Dedifferentiated amniotic fluid mesenchymal stem cell (primary cell): ENCODE results near the gene CCDC34.
"Not testable (repeated sequence)": the region's sequence is repeated elsewhere in the genome, so short reads cannot be mapped to it uniquely, and the experiment has no call there.

ENCODE experiments used
- DNase-seq: peaks from one replicate; pipeline ENCODE4 v3.0.0-alpha.2; 2016; ENCODE audit errors: extremely low spot score

The CCDC34 gene

GRCh38 chr11:27361649-27362431 lies 1.2 kb downstream of the CCDC34 start:
- DNase-seq: no peak

- no peak for DNase-seq
Observed at GRCh38 chr11:27358296-27358695, 4.7 kb downstream of the CCDC34 start.

- DNase-seq: no peak
Observed at GRCh38 chr11:27357250-27357649, 5.8 kb downstream of the CCDC34 start.

GRCh38 chr11:27356624-27357222 lies 6.3 kb downstream of the CCDC34 start:
- DNase-seq: no peak

GRCh38 chr11:27355575-27356104 lies 7.4 kb downstream of the CCDC34 start:
- DNase-seq: no peak

- DNase-seq: no peak
Observed at GRCh38 chr11:27354359-27354965, 8.6 kb downstream of the CCDC34 start.

- peak; percentile 53 for DNase-seq
Observed at GRCh38 chr11:27353593-27354358, 9.2 kb downstream of the CCDC34 start.

GRCh38 chr11:27352781-27353180 lies 10.2 kb downstream of the CCDC34 start:
- no peak for DNase-seq

GRCh38 chr11:27350511-27350910 lies 12.5 kb downstream of the CCDC34 start:
- no peak for DNase-seq

GRCh38 chr11:27349919-27350318 lies 13.1 kb downstream of the CCDC34 start:
- DNase-seq: no peak

- no peak for DNase-seq
Observed at GRCh38 chr11:27348340-27348873, 14.6 kb downstream of the CCDC34 start.

- DNase-seq: no peak
Observed at GRCh38 chr11:27347359-27348339, 15.4 kb downstream of the CCDC34 start.

- DNase-seq: no peak
Observed at GRCh38 chr11:27339941-27340340, 23.1 kb downstream of the CCDC34 start.

GRCh38 chr11:27334764-27335163 lies 28.3 kb downstream of the CCDC34 start:
- DNase-seq: not testable (repeated sequence)

- no peak for DNase-seq
Observed at GRCh38 chr11:27331981-27332380, 31.0 kb downstream of the CCDC34 start.

GRCh38 chr11:27330633-27331270 lies 32.3 kb downstream of the CCDC34 start:
- no peak for DNase-seq

GRCh38 chr11:27329867-27330632 lies 33.0 kb downstream of the CCDC34 start:
- DNase-seq: no peak

- no peak for DNase-seq
Observed at GRCh38 chr11:27328614-27329013, 34.4 kb downstream of the CCDC34 start.

GRCh38 chr11:27327064-27327463 lies 36.0 kb downstream of the CCDC34 start:
- DNase-seq: not testable (repeated sequence)
